Measurements from ENCODE around the gene PTPRM. TPM values are rescaled to one million over a fixed set of nuclear protein-coding genes. Genes with fewer than 3 reads are reported as not detected.

PTPRM gene
- total and polyA plus RNA-seq, 2 experiments from 2014 or later, result 1.6 to 5.3 TPM

- H3K27me3 Mint-ChIP-seq (ENCODE audit: insufficient read depth, low read depth, poor library complexity), result peaks cover 2% of the 10 kb centered on the region
- H3K36me3 ChIP-seq (ENCODE audit: insufficient read depth), result no peaks in the 10 kb centered on the region
- H4K20me1 ChIP-seq (replicated peaks; ENCODE audit: insufficient read depth), result no peaks in the 10 kb centered on the region
- H3K4me2 ChIP-seq, result no peak overlapping the region
- no peak overlapping the region for H3K4me3 Mint-ChIP-seq
- no peaks in the 10 kb centered on the region for H3K9me3 Mint-ChIP-seq
- H3K4me1 Mint-ChIP-seq, result no peaks in the 10 kb centered on the region
- H2AFZ ChIP-seq, result no peak overlapping the region
- no peaks in the 10 kb centered on the region for H3K36me3 Mint-ChIP-seq (ENCODE audit: low read depth)
- H3K4me3 ChIP-seq, result no peak overlapping the region
- H3K27me3 ChIP-seq (ENCODE audit: insufficient read depth), result no peaks in the 10 kb centered on the region
- H3F3A ChIP-seq (replicated peaks; ENCODE audit: low read depth), result no peaks in the 10 kb centered on the region
- TF ChIP-seq REST (IDR thresholded peaks at IDR 0.05; ENCODE audit: unreplicated experiment), result no peak
- no peak for TF ChIP-seq ZNF331 (CRISPR knock-in tag; IDR thresholded peaks at IDR 0.05; ENCODE audit: low read depth)
- no peak for TF ChIP-seq CTCF (conservative IDR thresholded peaks at IDR 0.05; ENCODE audit: low read depth in 2 of 2)
- no peak for TF ChIP-seq ETS1 (IDR thresholded peaks at IDR 0.05)
- no peak for TF ChIP-seq CREB1 (CRISPR knock-in tag; IDR thresholded peaks at IDR 0.05; ENCODE audit: low read depth)
- TF ChIP-seq ZNF462 (CRISPR knock-in tag; IDR thresholded peaks at IDR 0.05), result no peak
- TF ChIP-seq STAT1 (IDR thresholded peaks at IDR 0.05; ENCODE audit: unreplicated experiment), result no peak
- TF ChIP-seq POLR2AphosphoS5 (IDR thresholded peaks at IDR 0.05; ENCODE audit: low read depth), result no peak
- TF ChIP-seq ZNF114 (CRISPR knock-in tag; IDR thresholded peaks at IDR 0.05), result no peak
- TF ChIP-seq NANOG (IDR thresholded peaks at IDR 0.05; ENCODE audit: borderline replicate concordance), result no peak
- no peak for TF ChIP-seq EZH2 (IDR thresholded peaks at IDR 0.05; ENCODE audit: low read depth, unreplicated experiment)
- TF ChIP-seq JUNB (IDR thresholded peaks at IDR 0.05; ENCODE audit: unreplicated experiment), result no peak
- TF ChIP-seq EZH2phosphoT487 (IDR thresholded peaks at IDR 0.05; ENCODE audit: unreplicated experiment), result no peak
- no peaks in the 10 kb centered on the region for H3K4me1 ChIP-seq (ENCODE audit: insufficient read depth)
- H3K27ac Mint-ChIP-seq, result no peak overlapping the region
- H3K9me2 ChIP-seq (ENCODE audit: insufficient read depth), result no peaks in the 10 kb centered on the region; the same call in 1 of the 2 replicates
- ATAC-seq, result no peak
- H3K27ac ChIP-seq (ENCODE audit: low read depth), result no peak overlapping the region
- no peak for DNase-seq (ENCODE audit: low spot score)
- no peaks in the 10 kb centered on the region for H3K79me2 ChIP-seq (replicated peaks; ENCODE audit: insufficient read depth)
Observed at GRCh38 chr18:8272254-8272653, 705.1 kb downstream of the PTPRM start.
